ENCODE results near the gene MMP24.

GRCh38 chr20:35224536-35224935, 2.0 kb upstream of the MMP24 start:
- TF ChIP-seq, protein P1, sequence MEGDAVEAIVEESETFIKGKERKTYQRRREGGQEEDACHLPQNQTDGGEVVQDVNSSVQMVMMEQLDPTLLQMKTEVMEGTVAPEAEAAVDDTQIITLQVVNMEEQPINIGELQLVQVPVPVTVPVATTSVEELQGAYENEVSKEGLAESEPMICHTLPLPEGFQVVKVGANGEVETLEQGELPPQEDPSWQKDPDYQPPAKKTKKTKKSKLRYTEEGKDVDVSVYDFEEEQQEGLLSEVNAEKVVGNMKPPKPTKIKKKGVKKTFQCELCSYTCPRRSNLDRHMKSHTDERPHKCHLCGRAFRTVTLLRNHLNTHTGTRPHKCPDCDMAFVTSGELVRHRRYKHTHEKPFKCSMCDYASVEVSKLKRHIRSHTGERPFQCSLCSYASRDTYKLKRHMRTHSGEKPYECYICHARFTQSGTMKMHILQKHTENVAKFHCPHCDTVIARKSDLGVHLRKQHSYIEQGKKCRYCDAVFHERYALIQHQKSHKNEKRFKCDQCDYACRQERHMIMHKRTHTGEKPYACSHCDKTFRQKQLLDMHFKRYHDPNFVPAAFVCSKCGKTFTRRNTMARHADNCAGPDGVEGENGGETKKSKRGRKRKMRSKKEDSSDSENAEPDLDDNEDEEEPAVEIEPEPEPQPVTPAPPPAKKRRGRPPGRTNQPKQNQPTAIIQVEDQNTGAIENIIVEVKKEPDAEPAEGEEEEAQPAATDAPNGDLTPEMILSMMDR (conservative IDR thresholded peaks at IDR 0.05; ENCODE audit: low read depth, low read length), result no peak
- no peak for TF ChIP-seq EZH2 (IDR thresholded peaks at IDR 0.05; ENCODE audit: low read length, unreplicated experiment)

All from PC-3 (cell line).